Body of pancreas (tissue), 4 donors: ENCODE data around the gene TANC1.

Experiments
- POLR2A ChIP-seq, 3 donors: fragments of 450-650 bp; IDR thresholded peaks; one replicate each; pipeline ENCODE4 v1.6.1; 2016; ENCODE audit warnings: antibody characterized with exemption in 3 of 3, mild to moderate bottlenecking in 2 of 3
- TF ChIP-seq, protein P1 (sequence below), 7 experiments: fragments of 450-650 bp in 4 of 7; fragments of 200-600 bp in 3 of 7; sonication (generic) in 3 of 7; IDR thresholded peaks; one replicate each; pipeline ENCODE4 v1.5.1; 2016 to 2019; ENCODE audit warnings: antibody characterized with exemption in 7 of 7

DNA sequence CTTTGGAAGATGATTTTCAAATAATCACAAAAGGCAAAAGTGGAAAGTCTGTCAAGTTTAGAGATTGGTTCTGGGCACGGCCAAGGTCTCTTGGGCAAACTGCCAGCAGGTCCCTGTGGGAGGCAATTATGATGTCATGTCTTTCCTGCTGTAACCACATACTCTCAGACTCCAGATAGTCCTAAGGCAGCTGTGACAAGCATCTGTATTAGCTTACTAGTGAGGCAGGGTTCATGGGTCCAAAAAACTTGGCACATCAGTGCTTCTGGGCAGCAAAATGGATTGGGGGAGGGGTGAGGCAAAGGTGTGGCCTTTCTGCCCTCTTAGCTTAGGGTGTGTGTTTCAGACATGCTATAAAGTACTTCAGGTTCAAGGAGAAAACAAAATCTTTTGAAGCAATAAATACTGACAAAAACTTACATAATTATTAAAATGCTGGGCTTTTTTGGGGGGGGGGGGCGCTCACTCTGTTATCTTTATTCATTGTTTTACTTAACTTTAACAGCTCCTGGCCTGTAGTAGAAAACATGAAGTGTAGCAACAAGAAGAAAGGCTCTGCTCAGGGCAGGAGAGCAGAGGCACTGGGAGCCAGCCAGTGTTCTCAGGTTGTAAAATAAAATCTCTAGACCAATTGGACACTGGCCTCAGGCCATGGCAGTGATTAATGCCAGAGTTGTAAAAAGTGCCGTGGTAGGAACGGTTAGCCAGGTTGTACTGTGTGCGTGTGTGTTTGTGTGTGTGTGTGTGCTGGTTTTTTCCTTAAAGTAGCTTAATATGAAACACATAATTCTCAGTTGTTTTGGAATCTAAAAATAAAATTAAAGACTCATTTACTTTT is 14.3 kb upstream of the TANC1 start:
- TF ChIP-seq, protein P1, sequence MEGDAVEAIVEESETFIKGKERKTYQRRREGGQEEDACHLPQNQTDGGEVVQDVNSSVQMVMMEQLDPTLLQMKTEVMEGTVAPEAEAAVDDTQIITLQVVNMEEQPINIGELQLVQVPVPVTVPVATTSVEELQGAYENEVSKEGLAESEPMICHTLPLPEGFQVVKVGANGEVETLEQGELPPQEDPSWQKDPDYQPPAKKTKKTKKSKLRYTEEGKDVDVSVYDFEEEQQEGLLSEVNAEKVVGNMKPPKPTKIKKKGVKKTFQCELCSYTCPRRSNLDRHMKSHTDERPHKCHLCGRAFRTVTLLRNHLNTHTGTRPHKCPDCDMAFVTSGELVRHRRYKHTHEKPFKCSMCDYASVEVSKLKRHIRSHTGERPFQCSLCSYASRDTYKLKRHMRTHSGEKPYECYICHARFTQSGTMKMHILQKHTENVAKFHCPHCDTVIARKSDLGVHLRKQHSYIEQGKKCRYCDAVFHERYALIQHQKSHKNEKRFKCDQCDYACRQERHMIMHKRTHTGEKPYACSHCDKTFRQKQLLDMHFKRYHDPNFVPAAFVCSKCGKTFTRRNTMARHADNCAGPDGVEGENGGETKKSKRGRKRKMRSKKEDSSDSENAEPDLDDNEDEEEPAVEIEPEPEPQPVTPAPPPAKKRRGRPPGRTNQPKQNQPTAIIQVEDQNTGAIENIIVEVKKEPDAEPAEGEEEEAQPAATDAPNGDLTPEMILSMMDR (IDR thresholded peaks at IDR 0.05) = no peak
- TF ChIP-seq POLR2A (IDR thresholded peaks at IDR 0.05) = peak in 1 of 3 donors; percentile 52
